ENCODE results near the gene BRICD5. TPM values are rescaled to one million over a fixed set of nuclear protein-coding genes. Genes with fewer than 3 reads are reported as not detected.

BRICD5 gene
- total RNA-seq, 6 experiments from 2014 or later: 1.1 to 2.6 (median 1.8) TPM

DNA sequence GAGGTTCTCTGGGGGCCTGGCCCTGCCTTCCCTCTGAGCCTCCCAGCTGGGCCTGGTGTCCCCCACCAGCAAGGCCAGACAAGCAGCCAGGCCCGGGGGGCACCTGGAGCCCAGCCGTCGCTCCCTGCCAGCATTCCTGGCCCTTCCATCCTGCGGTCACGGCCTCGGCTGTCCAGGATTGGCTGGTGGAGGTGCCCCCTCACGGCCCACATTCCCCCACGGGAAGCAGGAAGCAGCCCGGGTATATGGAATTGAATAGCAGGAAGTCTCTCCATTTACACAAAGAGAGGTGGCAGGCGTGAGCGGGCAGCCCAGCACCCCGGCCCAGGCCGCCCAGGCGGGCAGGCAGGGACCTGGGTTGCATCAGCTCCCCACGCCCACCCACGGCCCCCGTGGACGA lies 40.6 kb downstream of the BRICD5 start:
- no peaks in the 10 kb centered on the region for H3K36me3 Mint-ChIP-seq (ENCODE audit: low read depth)
- H3K9me3 Mint-ChIP-seq: no peaks in the 10 kb centered on the region
- peaks cover 6% of the 10 kb centered on the region; the same call in 1 of the 2 replicates for H3K27me3 Mint-ChIP-seq (ENCODE audit: insufficient read depth)
- no peaks in the 10 kb centered on the region for H3K4me1 Mint-ChIP-seq (ENCODE audit: low read depth)
- no peak overlapping the region for H3K4me3 Mint-ChIP-seq
- no peak for TF ChIP-seq CTCF (IDR thresholded peaks at IDR 0.05)
- DNase-seq: no peak
- no peak overlapping the region for H3K27ac Mint-ChIP-seq

DNA sequence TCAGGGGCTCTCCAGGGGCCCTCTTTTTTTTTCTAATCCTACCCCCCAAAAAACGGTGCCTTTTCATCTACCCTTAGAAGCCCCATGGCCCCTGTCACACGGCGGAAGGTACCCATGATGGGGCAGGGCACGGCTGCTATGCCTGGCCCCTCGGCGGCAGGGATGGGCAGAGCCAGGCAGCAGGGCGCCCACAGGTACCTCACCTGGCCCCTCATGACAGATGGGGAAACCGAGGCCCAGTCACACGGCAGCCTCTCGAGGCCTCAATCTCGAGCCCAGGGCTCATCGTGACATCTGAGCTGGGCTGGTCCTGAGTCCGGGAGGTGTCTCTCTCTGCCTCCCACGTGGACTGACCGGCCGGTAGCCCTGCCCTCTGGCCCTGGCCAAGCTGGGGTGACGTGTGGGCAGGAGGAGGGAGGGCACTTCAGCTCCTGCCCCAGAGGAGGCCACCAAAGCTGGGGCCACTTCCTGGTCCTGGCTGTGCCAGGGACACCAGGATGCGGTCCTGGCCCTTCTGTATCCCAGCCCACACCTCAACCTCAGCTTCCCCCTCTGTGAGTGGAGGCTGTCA lies 43.5 kb downstream of the BRICD5 start:
- Mint-ChIP-seq H3K9me3 (no peaks in the 10 kb centered on the region), H3K27me3 (ENCODE audit: insufficient read depth) (no peaks in the 10 kb centered on the region; the same call in 1 of the 2 replicates), H3K36me3 (ENCODE audit: low read depth) (peaks cover 3% of the 10 kb centered on the region; the same call in 1 of the 2 replicates), H3K4me3 (no peak overlapping the region), H3K27ac (no peak overlapping the region), H3K4me1 (ENCODE audit: low read depth) (no peaks in the 10 kb centered on the region)
- DNase-seq: no peak
- no peak for TF ChIP-seq CTCF (IDR thresholded peaks at IDR 0.05)

DNA sequence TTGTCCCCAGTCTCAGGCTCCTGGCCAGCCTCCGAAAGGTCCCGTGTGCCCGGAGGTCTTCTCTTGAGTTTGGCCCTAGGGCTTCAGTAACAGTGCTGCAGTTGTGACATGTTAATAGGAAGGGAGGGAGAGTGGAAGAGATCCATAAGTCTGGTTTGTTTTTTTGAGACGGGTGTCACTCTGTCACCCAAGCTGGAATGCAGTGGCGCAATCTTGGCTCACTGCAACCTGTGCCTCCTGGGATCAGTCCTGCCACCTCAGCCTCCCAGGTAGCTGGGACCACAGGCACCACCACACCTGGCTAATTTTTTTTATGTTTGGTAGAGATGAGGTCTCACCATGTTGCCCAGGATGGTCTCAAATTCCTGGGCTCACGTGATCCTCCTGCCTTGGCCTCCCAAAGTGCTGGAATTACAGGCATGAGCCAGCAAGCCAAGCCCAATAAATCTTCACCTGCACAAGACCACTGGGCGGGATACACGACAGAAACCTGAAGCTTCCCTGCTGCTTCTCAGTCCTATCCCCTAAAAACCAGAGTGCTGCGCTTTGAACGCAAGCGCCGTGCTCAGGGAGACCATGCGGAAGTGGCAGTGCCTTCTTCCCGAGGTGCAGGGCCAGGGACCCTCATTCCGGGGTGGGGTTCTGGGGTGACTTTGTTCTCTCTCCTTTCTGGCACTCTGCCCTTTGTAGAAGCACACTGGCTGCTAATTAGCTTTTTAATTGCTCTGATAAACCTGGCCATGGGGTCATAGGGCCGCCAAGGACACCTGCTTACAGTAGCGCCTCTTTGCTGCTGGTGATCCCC lies 44.2 kb downstream of the BRICD5 start:
- peaks cover 3% of the 10 kb centered on the region; the same call in 1 of the 2 replicates for H3K36me3 Mint-ChIP-seq (ENCODE audit: low read depth)
- no peak overlapping the region for H3K27ac Mint-ChIP-seq
- H3K9me3 Mint-ChIP-seq: no peaks in the 10 kb centered on the region

DNA sequence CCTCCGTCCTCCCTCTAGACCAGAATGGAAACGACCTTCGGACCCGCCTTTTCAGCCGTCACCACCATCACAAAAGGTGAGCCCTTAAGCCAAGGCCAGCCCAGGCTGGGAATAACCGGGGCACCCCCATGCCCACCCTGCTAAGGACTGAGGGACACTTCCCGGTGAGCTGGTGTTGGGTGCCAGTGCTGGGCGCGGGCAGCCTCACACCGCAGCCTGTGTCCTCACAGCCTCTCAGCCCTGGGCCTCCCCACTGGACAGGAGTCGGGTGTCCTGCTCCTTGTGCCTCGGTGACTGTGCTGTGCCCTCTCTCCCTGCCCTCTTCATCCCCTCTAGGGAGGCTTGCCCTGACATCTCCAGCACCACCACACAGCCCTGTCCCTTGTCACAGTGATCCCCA lies 44.8 kb downstream of the BRICD5 start:
- H3K36me3 Mint-ChIP-seq (ENCODE audit: low read depth): peaks cover 3% of the 10 kb centered on the region; the same call in 1 of the 2 replicates
- no peaks in the 10 kb centered on the region; the same call in 1 of the 2 replicates for H3K27me3 Mint-ChIP-seq (ENCODE audit: insufficient read depth)
- H3K4me3 Mint-ChIP-seq: no peak overlapping the region
- TF ChIP-seq CTCF (IDR thresholded peaks at IDR 0.05): no peak
- no peak for DNase-seq
- no peak overlapping the region for H3K27ac Mint-ChIP-seq
- no peaks in the 10 kb centered on the region for H3K4me1 Mint-ChIP-seq (ENCODE audit: low read depth)
- no peaks in the 10 kb centered on the region for H3K9me3 Mint-ChIP-seq

More for the DNA sequence above, 44.2 kb downstream of the BRICD5 start:
- Mint-ChIP-seq H3K27me3 (ENCODE audit: insufficient read depth) (no peaks in the 10 kb centered on the region; the same call in 1 of the 2 replicates), H3K4me3 (no peak overlapping the region), H3K4me1 (ENCODE audit: low read depth) (no peaks in the 10 kb centered on the region)
- no peak for DNase-seq
- TF ChIP-seq CTCF (IDR thresholded peaks at IDR 0.05): no peak

- Mint-ChIP-seq H3K4me1 (ENCODE audit: low read depth) (no peaks in the 10 kb centered on the region), H3K27me3 (ENCODE audit: insufficient read depth) (no peaks in the 10 kb centered on the region; the same call in 1 of the 2 replicates), H3K27ac (no peak overlapping the region), H3K9me3 (no peaks in the 10 kb centered on the region), H3K36me3 (ENCODE audit: low read depth) (peaks cover 3% of the 10 kb centered on the region; the same call in 1 of the 2 replicates), H3K4me3 (no peak overlapping the region)
- DNase-seq: no peak
- TF ChIP-seq CTCF (IDR thresholded peaks at IDR 0.05): no peak
These were observed 47.3 kb downstream of the BRICD5 start for GRCh38 chr16:2163211-2163881.
